Stimulated activated CD8-positive, alpha-beta memory T cell treated with anti-CD3 and anti-CD28 coated beads, Interleukin-12 subunit alpha, Interleukin-12 subunit beta, amount 100 ng/mL, for 24 hours (primary cell): Measurements from ENCODE around the gene DDIT4.

Source experiments
- DNase-seq: peaks from one replicate; pipeline ENCODE4 v3.0.0-alpha.2; 2020; ENCODE audit errors: extremely low read depth

The DDIT4 gene

GRCh38 chr10:72316748-72317435, 43.2 kb downstream of the DDIT4 start:
- DNase-seq = no peak

- DNase-seq = no peak
Measured at GRCh38 chr10:72318418-72319262, 44.9 kb downstream of the DDIT4 start.

GRCh38 chr10:72319416-72320254, 45.9 kb downstream of the DDIT4 start:
- peak; percentile 75 for DNase-seq

GRCh38 chr10:72320676-72321247, 47.0 kb downstream of the DDIT4 start:
- no peak for DNase-seq

GRCh38 chr10:72321248-72322029, 47.7 kb downstream of the DDIT4 start:
- DNase-seq = no peak

GRCh38 chr10:72322030-72322279, 48.2 kb downstream of the DDIT4 start:
- DNase-seq = no peak

GRCh38 chr10:72322280-72323058, 48.7 kb downstream of the DDIT4 start:
- no peak for DNase-seq

- no peak for DNase-seq
Measured at GRCh38 chr10:72323108-72323749, 49.5 kb downstream of the DDIT4 start.

GRCh38 chr10:72323771-72324191, 50.1 kb downstream of the DDIT4 start:
- DNase-seq = no peak
